Upper lobe of left lung (tissue), 6 donors: ENCODE data around the gene TNFRSF6B. TPM values are rescaled to one million over a fixed set of nuclear protein-coding genes. Genes with fewer than 3 reads are reported as not detected.

ENCODE experiments used
- ATAC-seq, 2 donors: fragments of 200-7000 bp; cut with Tn5 transposase; one replicate each; pipeline ENCODE4 v1.9.1; 2022; ENCODE audit warnings: mild to moderate bottlenecking in 2 of 2, moderate library complexity in 2 of 2; ENCODE audit not compliant: low FRiP score in 2 of 2
- DNase-seq, 2 donors: peaks; one replicate each; pipeline ENCODE4 v3.0.0-alpha.2; 2019 to 2020
- H3K27ac ChIP-seq, 4 donors: fragments of 200-600 bp; sonication (generic); one replicate each; pipeline ENCODE4 v1.5.1; 2016 to 2019
- H3K27me3 ChIP-seq, 4 donors: fragments of 200-600 bp; sonication (generic); one replicate each; pipeline ENCODE4 v1.5.1; 2017 to 2019
- H3K36me3 ChIP-seq, 4 donors: fragments of 200-600 bp; sonication (generic); one replicate each; pipeline ENCODE4 v1.5.1; 2016 to 2019
- H3K4me1 ChIP-seq, 4 donors: fragments of 200-600 bp; sonication (generic); one replicate each; pipeline ENCODE4 v1.5.1; 2018 to 2019
- H3K4me3 ChIP-seq, 4 donors: fragments of 200-600 bp; sonication (generic); one replicate each; pipeline ENCODE4 v1.5.1; 2017 to 2019; ENCODE audit warnings: mild to moderate bottlenecking in 2 of 4, moderate library complexity in 1 of 4
- H3K9me3 ChIP-seq, 4 donors: fragments of 200-600 bp; sonication (generic); one replicate each; pipeline ENCODE4 v1.5.1; 2018 to 2019
- CTCF ChIP-seq, 6 experiments: fragments of 450-650 bp in 4 of 6; fragments of 200-600 bp in 2 of 6; sonication (generic) in 2 of 6; IDR thresholded peaks; one replicate each; pipeline ENCODE4 v1.5.1; 2016 to 2019; ENCODE audit warnings: antibody characterized with exemption in 6 of 6
- EP300 ChIP-seq, 4 donors: sonication (generic); formaldehyde crosslinking; IDR thresholded peaks; one replicate each; pipeline ENCODE4 v1.5.1; 2017; ENCODE audit warnings: antibody characterized with exemption in 4 of 4, control low read depth in 2 of 4
- POLR2A ChIP-seq, 4 donors: fragments of 450-650 bp; IDR thresholded peaks; one replicate each; pipeline ENCODE4 v1.5.1; 2016 to 2017; ENCODE audit warnings: antibody characterized with exemption in 4 of 4, mild to moderate bottlenecking in 2 of 4
- POLR2AphosphoS5 ChIP-seq, 2 donors: sonication (generic); formaldehyde crosslinking; IDR thresholded peaks; one replicate each; pipeline ENCODE4 v1.5.1; 2017; ENCODE audit warnings: antibody characterized with exemption in 2 of 2
- WGBS, 2 donors: methylation state at CpG; one replicate each; pipeline ENCODE4 v1.1.5; 2017 to 2018; 5-methylcytosine and 5-hydroxymethylcytosine counted together
- total RNA-seq, 6 donors: library from RNA; depleted of rRNA in 4 of 6; stranded (reverse); fragments of >200 nt in 4 of 6; gene quantifications; one replicate each; pipeline versions ENCODE4 v1.1.0 to v1.2.1, GENCODE V29; 2016 to 2021
- donor health status: DM: no; HTN: no; CAD: no; lungs with moderate emphysema.
- donor health status: DM: no; HTN: yes; CAD: no; lungs with severe emphysema.

The TNFRSF6B gene
- total RNA-seq, 6 donors from 2014 or later: 13.8 to 34.8 (median 16.9) TPM

DNA sequence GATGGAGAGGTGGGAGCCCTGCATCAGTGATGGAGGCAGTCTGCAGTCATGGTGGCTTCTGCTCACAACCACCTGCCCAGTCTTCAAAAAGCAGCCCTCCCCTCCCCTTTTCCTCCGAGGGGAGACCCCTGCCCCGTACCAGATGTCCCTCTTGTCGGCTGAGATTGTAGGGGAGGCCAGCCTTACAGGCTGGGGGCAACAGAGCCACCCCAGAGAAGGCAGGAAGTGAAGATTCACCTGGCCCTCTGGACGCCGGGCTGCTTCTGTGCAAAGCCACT lies 4.5 kb downstream of the TNFRSF6B start:
- no peaks in the 10 kb centered on the region for H3K27me3 ChIP-seq
- no peak overlapping the region for H3K4me3 ChIP-seq
- DNase-seq (no peak), ATAC-seq (no peak)
- no peak for TF ChIP-seq CTCF (IDR thresholded peaks at IDR 0.05)
- no peak for TF ChIP-seq EP300 (IDR thresholded peaks at IDR 0.05)
- peak overlapping the region in 1 of 4 donors; percentile 59 for H3K27ac ChIP-seq
- no peaks in the 10 kb centered on the region for H3K9me3 ChIP-seq
- WGBS, 2 donors: 69 to 93% methylated on average over 3 to 5 of the region's 5 CpGs
- H3K4me1 ChIP-seq: peaks cover 31 to 38% (median 33%) of the 10 kb centered on the region in 4 donors
- peaks cover 13 to 35% (median 31%) of the 10 kb centered on the region in 4 donors for H3K36me3 ChIP-seq

GRCh38 chr20:63701329-63702035 lies 5.0 kb downstream of the TNFRSF6B start:
- no peaks in the 10 kb centered on the region for H3K27me3 ChIP-seq

GRCh38 chr20:63702036-63702665 lies 5.7 kb downstream of the TNFRSF6B start:
- Histone ChIP-seq H3K27ac (no peak overlapping the region), H3K27me3 (no peaks in the 10 kb centered on the region), H3K9me3 (no peaks in the 10 kb centered on the region), H3K36me3 (peaks cover 17 to 39% (median 35%) of the 10 kb centered on the region in 4 donors), H3K4me1 (peaks cover 32 to 38% (median 33%) of the 10 kb centered on the region in 4 donors), H3K4me3 (no peak overlapping the region)
- DNase-seq: peak in 1 of 2 donors; percentile 42
- 88 to 91% methylated on average over 15 to 16 of the region's 16 CpGs for WGBS, 2 donors
- ATAC-seq: no peak
- no peak for TF ChIP-seq EP300 (IDR thresholded peaks at IDR 0.05)
- no peak for TF ChIP-seq POLR2A (IDR thresholded peaks at IDR 0.05)
- TF ChIP-seq CTCF (IDR thresholded peaks at IDR 0.05): no peak
- no peak for TF ChIP-seq POLR2AphosphoS5 (IDR thresholded peaks at IDR 0.05)

More at GRCh38 chr20:63701329-63702035, 5.0 kb downstream of the TNFRSF6B start:
- TF ChIP-seq CTCF (IDR thresholded peaks at IDR 0.05) (no peak), POLR2AphosphoS5 (IDR thresholded peaks at IDR 0.05) (no peak)
- DNase-seq (peak in 1 of 2 donors; percentile 58), ATAC-seq (no peak)
- 77 to 88% methylated on average over 10 to 12 of the region's 14 CpGs for WGBS, 2 donors
- Histone ChIP-seq H3K36me3 (peaks cover 17 to 39% (median 35%) of the 10 kb centered on the region in 4 donors), H3K27ac (peak overlapping the region in 1 of 4 donors; percentile 59), H3K4me1 (peaks cover 32 to 38% (median 33%) of the 10 kb centered on the region in 4 donors), H3K9me3 (no peaks in the 10 kb centered on the region), H3K4me3 (no peak overlapping the region)

GRCh38 chr20:63702751-63703470 lies 6.5 kb downstream of the TNFRSF6B start:
- WGBS, 2 donors: 75 to 84% methylated on average over 9 to 13 of the region's 13 CpGs
- Histone ChIP-seq H3K27me3 (no peaks in the 10 kb centered on the region), H3K9me3 (no peaks in the 10 kb centered on the region), H3K27ac (no peak overlapping the region), H3K4me1 (peaks cover 24 to 33% (median 27%) of the 10 kb centered on the region in 4 donors), H3K4me3 (no peak overlapping the region), H3K36me3 (peaks cover 17 to 39% (median 35%) of the 10 kb centered on the region in 4 donors)
- DNase-seq: peak in 1 of 2 donors; percentile 45
- ATAC-seq: no peak
- TF ChIP-seq CTCF (IDR thresholded peaks at IDR 0.05) (no peak), EP300 (IDR thresholded peaks at IDR 0.05) (no peak), POLR2AphosphoS5 (IDR thresholded peaks at IDR 0.05) (no peak)
